NT2/D1 (cell line): ENCODE results near the gene DYNC1I2.

ENCODE experiments used
- SUZ12 ChIP-seq: IDR thresholded peaks from 2 replicates; pipeline ENCODE4 v1.6.1; 2011; ENCODE audit not compliant: insufficient read length, insufficient read depth; ENCODE audit errors: extremely low read depth
- YY1 ChIP-seq: IDR thresholded peaks from 2 replicates; pipeline ENCODE4 v1.6.1; 2011; ENCODE audit not compliant: insufficient read length, insufficient read depth

- TF ChIP-seq YY1 (no peak), SUZ12 (no peak)
Measured at GRCh38 chr2:171792157-171792556, 104.9 kb downstream of the DYNC1I2 start.
